ENCODE results near the gene STK11.

STK11 gene

GRCh38 chr19:1231729-1232637 lies 26.4 kb downstream of the STK11 start:
- no peak for DNase-seq (ENCODE audit: low read depth)
- no peak overlapping the region for H3K4me3 ChIP-seq (ENCODE audit: low read depth, low read length)
- no peak for TF ChIP-seq CTCF (IDR thresholded peaks at IDR 0.05; ENCODE audit: low read depth, low read length, missing control alignments)
- in situ Hi-C loops (cut with HindIII; ENCODE audit: low sequenced_read_pairs) = no loop called here

GRCh38 chr19:1232652-1233072 lies 27.1 kb downstream of the STK11 start:
- no peak for TF ChIP-seq CTCF (IDR thresholded peaks at IDR 0.05; ENCODE audit: low read depth, low read length, missing control alignments)
- in situ Hi-C loops (cut with HindIII; ENCODE audit: low sequenced_read_pairs) = no loop called here
- DNase-seq (ENCODE audit: low read depth) = no peak
- no peak overlapping the region for H3K4me3 ChIP-seq (ENCODE audit: low read depth, low read length)

GRCh38 chr19:1233115-1233667 lies 27.6 kb downstream of the STK11 start:
- in situ Hi-C loops (cut with HindIII; ENCODE audit: low sequenced_read_pairs) = no loop called here
- no peak for TF ChIP-seq CTCF (IDR thresholded peaks at IDR 0.05; ENCODE audit: low read depth, low read length, missing control alignments)
- DNase-seq (ENCODE audit: low read depth) = no peak
- no peak overlapping the region for H3K4me3 ChIP-seq (ENCODE audit: low read depth, low read length)

GRCh38 chr19:1234051-1234954 lies 28.7 kb downstream of the STK11 start:
- no peak overlapping the region for H3K4me3 ChIP-seq (ENCODE audit: low read depth, low read length)
- in situ Hi-C loops (cut with HindIII; ENCODE audit: low sequenced_read_pairs) = no loop called here
- DNase-seq (ENCODE audit: low read depth) = no peak
- TF ChIP-seq CTCF (IDR thresholded peaks at IDR 0.05; ENCODE audit: low read depth, low read length, missing control alignments) = no peak

GRCh38 chr19:1234955-1235380 lies 29.4 kb downstream of the STK11 start:
- in situ Hi-C loops (cut with HindIII; ENCODE audit: low sequenced_read_pairs) = no loop called here
- no peak for DNase-seq (ENCODE audit: low read depth)
- no peak overlapping the region for H3K4me3 ChIP-seq (ENCODE audit: low read depth, low read length)
- no peak for TF ChIP-seq CTCF (IDR thresholded peaks at IDR 0.05; ENCODE audit: low read depth, low read length, missing control alignments)
